Measurements from ENCODE around the gene THRSP. TPM values are rescaled to one million over a fixed set of nuclear protein-coding genes. Genes with fewer than 3 reads are reported as not detected.

THRSP gene
- total and polyA plus RNA-seq, 2 of the 8 experiments (the other 6 are each of a cell fraction or from before 2014, with no cell fraction given), result 0.11 TPM; not detected in 1

DNA sequence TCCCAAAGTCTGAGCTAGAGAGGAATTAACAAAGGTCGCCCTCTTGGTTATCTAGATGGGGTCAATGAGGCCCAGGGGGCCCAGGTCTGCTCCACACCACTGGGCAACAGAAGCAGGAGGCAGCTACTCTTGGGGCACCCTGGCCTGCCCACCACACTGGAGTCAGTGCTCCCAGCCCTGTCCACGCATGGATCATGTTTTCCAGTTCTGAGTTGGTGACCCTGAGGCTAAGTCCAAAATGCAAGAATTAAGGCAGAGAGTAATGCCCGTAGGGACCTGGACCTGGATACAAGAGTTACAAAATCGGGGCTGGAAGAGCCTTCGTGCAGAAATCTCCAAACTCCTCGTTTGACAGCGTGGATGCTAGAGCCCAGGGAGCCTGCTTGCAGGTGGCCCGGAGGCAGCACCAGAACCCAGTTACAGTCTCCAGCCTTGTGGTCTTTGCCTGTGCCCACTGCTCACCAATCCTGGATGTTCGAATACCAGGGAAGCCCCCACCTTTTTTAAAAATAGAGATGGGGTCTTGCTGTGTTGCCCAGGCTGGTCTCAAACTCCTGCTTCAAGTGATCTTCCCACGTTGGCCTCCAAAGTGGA, 6.1 kb upstream of the THRSP start:
- no peak overlapping the region for H4K5ac ChIP-seq (ENCODE audit: insufficient read length, low read depth, low read length)
- TF ChIP-seq SRF (IDR thresholded peaks at IDR 0.05; ENCODE audit: low read depth, low read length), result no peak
- no peak for TF ChIP-seq KDM5A (IDR thresholded peaks at IDR 0.05; ENCODE audit: low read length)
- no peak for TF ChIP-seq JUN (IDR thresholded peaks at IDR 0.05; ENCODE audit: low read depth, low read length)
- no peak for TF ChIP-seq SIRT6 (IDR thresholded peaks at IDR 0.05; ENCODE audit: low read length)
- no peak for TF ChIP-seq MAFK (IDR thresholded peaks at IDR 0.05; ENCODE audit: low read depth, low read length)
- TF ChIP-seq KDM4A (IDR thresholded peaks at IDR 0.05; ENCODE audit: low read depth, low read length, severe bottlenecking), result no peak
- H3K79me1 ChIP-seq (ENCODE audit: low read depth, low read length), result no peaks in the 10 kb centered on the region
- H4K8ac ChIP-seq (ENCODE audit: extremely low read depth, insufficient read depth, low read length), result no peak overlapping the region; the same call in 1 of the 2 replicates
- no peak overlapping the region for H3K4me2 ChIP-seq (ENCODE audit: insufficient read depth in 1 of 2, low read depth in 2 of 2, low read length in 2 of 2)
- H3K36me3 ChIP-seq (ENCODE audit: control insufficient read depth in 2 of 4, insufficient read depth in 4 of 4, low read length in 3 of 4), result no peaks in the 10 kb centered on the region
- H3K14ac ChIP-seq (ENCODE audit: insufficient read length), result no peak overlapping the region
- no peaks in the 10 kb centered on the region for H4K20me1 ChIP-seq (replicated peaks in 1 of 2; ENCODE audit: control insufficient read depth in 1 of 2, insufficient read depth in 2 of 2, low read length in 2 of 2)
- H3K23ac ChIP-seq (ENCODE audit: insufficient read length), result no peak overlapping the region
- no peak overlapping the region for H3K4ac ChIP-seq (replicated peaks; ENCODE audit: insufficient read length, low read depth, low read length)
- no peaks in the 10 kb centered on the region for H3K23me2 ChIP-seq (ENCODE audit: low read depth, low read length)
- DNase-seq (ENCODE audit: low read depth in 1 of 2, low spot score in 2 of 2), result no peak
- 79% methylated on average over 10 of the region's 10 CpGs; no CpG with 5 or more reads in 1 of the 2 experiments for WGBS, 2 experiments (ENCODE audit: extremely low coverage in 1 of 2, insufficient coverage in 1 of 2, insufficient read length in 1 of 2, insufficient replicate concordance in 2 of 2, low coverage in 1 of 2, low lambda C conversion rate in 2 of 2, missing lambda C conversion rate in 1 of 2)
- H3K4me1 ChIP-seq (replicated peaks in 1 of 4; ENCODE audit: control insufficient read depth in 3 of 4, insufficient read depth in 4 of 4, low read length in 3 of 4), result no peaks in the 10 kb centered on the region
- no peak overlapping the region for H2BK120ac ChIP-seq (replicated peaks; ENCODE audit: low read depth, low read length)
- no peak overlapping the region for H2BK15ac ChIP-seq (ENCODE audit: low read length)
- no peaks in the 10 kb centered on the region for H3K9me3 ChIP-seq (ENCODE audit: insufficient read depth in 2 of 2, low read depth in 1 of 2, low read length in 1 of 2)
- H3K4me3 ChIP-seq (ENCODE audit: extremely low read depth in 1 of 4, insufficient read depth in 2 of 4, low read depth in 3 of 4, low read length in 4 of 4), result no peak overlapping the region
- no peak for FAIRE-seq
- H3K9ac ChIP-seq (replicated peaks in 1 of 4; ENCODE audit: extremely low read depth in 1 of 4, low read depth in 3 of 4, low read length in 3 of 4), result no peak overlapping the region
- no peak overlapping the region for H4K91ac ChIP-seq (replicated peaks; ENCODE audit: insufficient read length, low read length)
- no peak overlapping the region for H2AFZ ChIP-seq (ENCODE audit: low read length)
- H3K18ac ChIP-seq (ENCODE audit: extremely low read depth, low read length), result no peak overlapping the region
- H3K56ac ChIP-seq (replicated peaks; ENCODE audit: insufficient read length, low read depth, low read length), result no peak overlapping the region
- H2BK5ac ChIP-seq (ENCODE audit: low read depth, low read length), result no peak overlapping the region
- H2BK12ac ChIP-seq (ENCODE audit: low read depth, low read length), result no peak overlapping the region
- no peak overlapping the region for H2AK5ac ChIP-seq (ENCODE audit: low read depth, low read length)
- H3K27ac ChIP-seq (ENCODE audit: low read depth, low read length), result no peak overlapping the region
- no peak overlapping the region for H2BK20ac ChIP-seq (ENCODE audit: low read length)
- POLR2A ChIA-PET (ENCODE audit: partially characterized antibody), result no interaction called here
- H3K27me3 ChIP-seq (replicated peaks in 1 of 4; ENCODE audit: control insufficient read depth in 3 of 4, extremely low read depth in 1 of 4, insufficient read depth in 3 of 4, low read length in 3 of 4), result no peaks in the 10 kb centered on the region
- CTCF ChIA-PET (ENCODE audit: partially characterized antibody), result interaction anchor here (5.2 kb wide), 1 partner anchor 12 kb away, joined by 29 read pairs; no protein-coding TSS in a partner anchor
- H3K79me2 ChIP-seq (ENCODE audit: control insufficient read depth in 1 of 2, insufficient read depth in 2 of 2, low read length in 2 of 2), result no peaks in the 10 kb centered on the region
